Limb (tissue), 2 donors: Measurements from ENCODE around the gene AKAP14.
"Not testable (repeated sequence)": the region's sequence is repeated elsewhere in the genome, so short reads cannot be mapped to it uniquely, and the experiment has no call there.

ENCODE experiments used
- DNase-seq, 2 donors: peaks; one replicate each; pipeline ENCODE4 v3.0.0-alpha.2; 2016; ENCODE audit errors: extremely low spot score in 2 of 2

AKAP14 gene

DNA sequence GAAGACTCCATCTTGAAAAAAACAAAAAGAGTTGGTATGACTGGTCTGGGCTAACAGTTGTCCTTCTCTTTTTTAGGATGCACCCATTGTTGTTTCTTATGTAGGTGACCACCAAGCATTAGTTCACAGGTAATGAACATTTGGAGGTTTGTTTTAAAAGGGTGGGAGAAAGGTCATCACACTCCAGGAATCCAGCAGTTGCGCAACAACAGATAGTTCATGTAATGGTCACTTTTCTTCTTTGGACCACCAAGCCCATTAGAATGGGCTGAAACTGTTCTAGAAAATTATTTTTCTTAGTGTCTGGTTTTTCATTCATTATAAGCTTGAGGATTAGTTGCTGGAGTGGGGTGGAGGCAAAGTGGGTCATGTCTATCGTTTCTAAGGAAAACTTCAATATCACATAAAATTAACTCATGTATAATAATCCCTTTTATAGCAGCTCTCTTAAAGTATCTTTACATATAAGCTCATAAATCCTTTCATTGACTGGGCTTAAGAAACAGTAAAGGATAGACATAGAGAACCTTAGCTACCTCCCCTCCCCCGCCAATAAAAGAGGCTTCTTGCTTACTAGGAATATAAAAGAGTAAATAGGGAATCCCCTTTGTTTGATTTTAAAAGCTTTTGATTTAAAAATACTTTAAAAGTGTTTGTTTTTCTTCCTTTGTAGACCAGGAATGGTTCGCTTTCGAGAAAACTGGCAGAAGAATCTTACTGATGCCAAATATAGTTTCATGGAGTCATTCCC is 24.3 kb downstream of the AKAP14 start:
- no peak for DNase-seq

DNA sequence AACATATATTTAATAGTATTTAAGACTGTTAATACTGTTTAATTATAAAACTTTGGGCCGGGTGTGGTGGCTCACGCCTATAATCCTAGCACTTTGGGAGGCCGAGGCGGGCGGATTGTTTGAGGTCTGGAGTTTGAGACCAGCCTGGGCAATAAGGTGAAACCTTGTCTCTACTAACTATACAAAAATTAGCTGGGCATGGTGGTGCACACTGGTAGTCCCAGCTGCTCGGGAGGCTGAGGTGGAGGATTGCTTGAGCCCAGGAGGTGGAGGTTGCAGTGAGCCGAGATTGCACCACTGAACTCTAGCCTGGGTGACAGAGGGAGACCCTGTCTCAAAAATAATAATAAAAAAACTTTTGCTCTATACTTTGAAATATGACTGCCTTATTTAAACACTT is 26.7 kb downstream of the AKAP14 start:
- DNase-seq, result not testable (repeated sequence)

DNA sequence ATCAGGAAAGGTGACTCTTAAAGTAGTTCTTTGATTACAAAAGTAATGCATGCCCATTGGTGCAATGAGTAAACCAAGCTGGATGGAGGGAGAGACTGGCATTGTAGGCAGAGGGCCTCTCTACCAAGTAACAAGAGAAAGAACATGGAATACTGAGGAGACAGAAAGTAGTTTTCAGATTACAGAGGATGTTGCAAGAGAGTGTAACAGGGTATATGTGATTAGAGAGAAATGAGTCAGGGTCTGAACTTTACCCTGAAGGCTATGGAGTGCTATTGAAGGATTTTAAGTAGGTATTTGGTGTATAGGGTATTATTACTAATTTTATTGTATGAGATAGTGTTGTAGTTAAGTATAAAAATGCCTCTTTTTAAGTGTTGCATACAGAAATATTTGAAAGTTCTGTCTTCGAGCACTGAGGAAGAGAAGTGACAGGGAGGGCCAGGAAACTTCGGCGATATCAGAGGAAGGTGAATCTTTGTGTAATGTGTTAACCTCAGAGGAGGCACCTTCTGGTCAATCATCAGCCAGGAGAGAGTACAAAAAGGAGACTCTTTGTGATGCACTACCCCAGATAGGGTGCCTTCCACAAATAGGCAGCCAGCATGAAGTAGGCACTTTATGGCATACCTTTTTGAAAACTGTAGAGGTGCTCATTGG is 39.7 kb downstream of the AKAP14 start:
- no peak for DNase-seq

- DNase-seq, result no peak
Observed at GRCh38 chrX:119941336-119941735, 45.6 kb downstream of the AKAP14 start.

- no peak for DNase-seq
Observed at GRCh38 chrX:119942173-119942819, 46.6 kb downstream of the AKAP14 start.

- no peak for DNase-seq
Observed at GRCh38 chrX:119942831-119943184, 47.1 kb downstream of the AKAP14 start.

DNA sequence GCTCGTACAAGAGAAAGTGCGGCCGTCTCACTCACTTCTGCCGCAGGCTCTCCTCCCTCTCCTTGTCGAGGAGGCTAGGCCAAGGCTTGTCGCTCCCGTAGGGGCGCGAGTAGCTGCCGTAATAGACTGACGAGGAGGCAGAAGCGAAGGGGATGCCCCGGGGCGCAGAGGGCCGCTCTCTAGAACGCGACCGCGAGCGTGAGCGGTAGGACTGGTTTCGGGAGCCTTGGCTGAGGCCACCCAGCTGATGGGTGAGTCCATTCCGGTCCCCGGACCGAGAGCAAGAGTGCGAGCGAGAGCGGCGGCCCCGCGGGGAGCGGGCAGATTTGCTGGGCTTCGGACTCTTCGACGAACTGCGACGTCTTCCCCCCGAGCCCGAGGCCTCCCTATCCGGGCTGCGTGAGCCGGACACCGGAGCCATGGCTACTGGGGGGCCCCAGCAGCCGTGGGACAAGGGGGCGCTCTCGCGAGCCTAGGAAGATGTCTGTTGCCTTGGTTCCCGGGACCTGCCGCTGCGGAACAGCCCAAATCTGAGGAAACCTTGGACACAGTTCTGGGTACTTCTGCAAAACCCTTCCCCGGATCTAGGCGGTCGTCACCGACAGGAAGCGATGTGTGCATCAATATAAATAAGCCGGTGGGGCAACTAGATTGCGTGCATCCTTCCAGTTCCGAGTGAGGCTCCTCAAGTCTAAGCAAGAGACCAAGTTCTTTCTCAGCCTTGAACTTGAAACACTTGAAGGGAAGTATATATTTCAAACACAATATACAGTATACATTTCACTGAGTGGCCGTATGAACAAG is 47.7 kb downstream of the AKAP14 start, which contains the start of gene NKAP:
TSS of gene NKAP (minus strand) at position 567 of the 804 bp plus-strand sequence. CDS start at position 421, 146 bp downstream.
- peak; percentile 80 to 87 for DNase-seq

- DNase-seq, result no peak
Observed at GRCh38 chrX:119945481-119945880, 49.8 kb downstream of the AKAP14 start.

GRCh38 chrX:119948381-119948780 is 52.7 kb downstream of the AKAP14 start:
- DNase-seq, result no peak

DNA sequence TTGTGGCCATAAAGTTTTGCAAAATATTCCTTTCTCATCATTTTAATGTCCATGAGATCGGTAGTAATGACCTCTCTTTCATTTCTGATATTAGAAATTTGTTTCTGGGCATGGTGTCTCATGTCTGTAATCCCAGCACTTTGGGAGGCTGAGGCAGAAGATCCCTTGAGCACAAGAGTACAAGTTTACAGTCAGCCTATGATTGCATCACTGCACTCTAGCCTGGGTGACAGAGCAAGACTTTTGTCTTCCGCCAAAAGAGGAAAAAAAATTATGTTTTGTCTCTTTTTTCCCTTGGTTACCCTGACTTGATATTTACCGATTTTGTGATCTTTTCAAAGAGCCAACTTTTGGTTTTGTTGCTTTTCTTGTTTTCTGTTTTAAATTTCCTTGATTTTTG is 58.7 kb downstream of the AKAP14 start:
- DNase-seq, result no peak

GRCh38 chrX:119955807-119956570 is 60.3 kb downstream of the AKAP14 start:
- not testable (repeated sequence) for DNase-seq

- DNase-seq, result no peak
Observed at GRCh38 chrX:119960625-119961024, 64.9 kb downstream of the AKAP14 start.

- not testable (repeated sequence) for DNase-seq
Observed at GRCh38 chrX:119966837-119967236, 71.1 kb downstream of the AKAP14 start.
